ENCODE results near the gene IQSEC1.

IQSEC1 gene

GRCh38 chr3:13066834-13067233, 6.4 kb downstream of the IQSEC1 start:
- no peak for DNase-seq

GRCh38 chr3:13066236-13066635, 7.0 kb downstream of the IQSEC1 start:
- DNase-seq, result no peak

GRCh38 chr3:13065727-13066126, 7.5 kb downstream of the IQSEC1 start:
- DNase-seq, result no peak

GRCh38 chr3:13064964-13065363, 8.3 kb downstream of the IQSEC1 start:
- no peak for DNase-seq

GRCh38 chr3:13064159-13064868, 8.9 kb downstream of the IQSEC1 start:
- no peak for DNase-seq

GRCh38 chr3:13063225-13063624, 10.0 kb downstream of the IQSEC1 start:
- DNase-seq, result no peak

GRCh38 chr3:13062647-13063046, 10.6 kb downstream of the IQSEC1 start:
- no peak for DNase-seq

- no peak for DNase-seq
Measured at GRCh38 chr3:13060341-13060910, 12.8 kb downstream of the IQSEC1 start.

GRCh38 chr3:13058346-13059120, 14.7 kb downstream of the IQSEC1 start:
- no peak for DNase-seq

GRCh38 chr3:13057282-13058040, 15.8 kb downstream of the IQSEC1 start:
- DNase-seq, result no peak

- no peak for DNase-seq
Measured at GRCh38 chr3:13055634-13056033, 17.6 kb downstream of the IQSEC1 start.

GRCh38 chr3:13054341-13055285, 18.6 kb downstream of the IQSEC1 start:
- no peak for DNase-seq

GRCh38 chr3:13053893-13054292, 19.3 kb downstream of the IQSEC1 start:
- DNase-seq, result no peak

GRCh38 chr3:13053420-13053819, 19.8 kb downstream of the IQSEC1 start:
- no peak for DNase-seq

- no peak for DNase-seq
Measured at GRCh38 chr3:13052191-13052820, 20.9 kb downstream of the IQSEC1 start.

GRCh38 chr3:13051581-13051980, 21.6 kb downstream of the IQSEC1 start:
- DNase-seq, result no peak

- no peak for DNase-seq
Measured at GRCh38 chr3:13051066-13051465, 22.2 kb downstream of the IQSEC1 start.

GRCh38 chr3:13050446-13050845, 22.8 kb downstream of the IQSEC1 start:
- DNase-seq, result no peak

GRCh38 chr3:13049400-13049799, 23.8 kb downstream of the IQSEC1 start:
- no peak for DNase-seq

GRCh38 chr3:13047296-13048165, 25.7 kb downstream of the IQSEC1 start:
- DNase-seq, result no peak

All from DMS79 (cell line).